ENCODE results near the gene PHLDA3.
A peak's percentile ranks its signal among the peaks of the same experiment; 100 is the strongest.

Gene PHLDA3

GRCh38 chr1:201460814-201461644 lies 8.0 kb downstream of the PHLDA3 start:
- DNase-seq, result no peak

DNA sequence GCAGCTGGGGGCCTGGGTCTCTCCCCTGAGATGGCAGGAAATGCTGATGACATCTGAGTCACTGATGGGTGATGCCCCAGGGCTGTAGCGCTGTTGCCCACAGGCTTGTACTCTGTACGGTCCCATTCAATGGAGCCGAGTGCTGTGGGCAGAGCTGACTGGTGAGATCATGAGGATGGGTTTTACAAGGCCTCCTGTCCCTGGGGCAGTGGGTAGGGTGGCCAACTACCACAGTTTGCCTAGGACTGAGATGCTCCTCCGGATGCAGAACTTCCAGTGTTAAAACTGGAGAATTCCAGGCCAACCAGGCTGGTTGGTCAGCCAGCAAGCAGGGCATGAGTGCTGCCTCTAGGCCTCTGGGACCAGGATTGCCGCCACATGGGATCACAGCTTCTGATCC lies 9.2 kb downstream of the PHLDA3 start:
- DNase-seq, result no peak

- DNase-seq, result no peak
Observed at GRCh38 chr1:201459052-201459451, 9.9 kb downstream of the PHLDA3 start.

- no peak for DNase-seq
Observed at GRCh38 chr1:201457508-201457960, 11.5 kb downstream of the PHLDA3 start.

DNA sequence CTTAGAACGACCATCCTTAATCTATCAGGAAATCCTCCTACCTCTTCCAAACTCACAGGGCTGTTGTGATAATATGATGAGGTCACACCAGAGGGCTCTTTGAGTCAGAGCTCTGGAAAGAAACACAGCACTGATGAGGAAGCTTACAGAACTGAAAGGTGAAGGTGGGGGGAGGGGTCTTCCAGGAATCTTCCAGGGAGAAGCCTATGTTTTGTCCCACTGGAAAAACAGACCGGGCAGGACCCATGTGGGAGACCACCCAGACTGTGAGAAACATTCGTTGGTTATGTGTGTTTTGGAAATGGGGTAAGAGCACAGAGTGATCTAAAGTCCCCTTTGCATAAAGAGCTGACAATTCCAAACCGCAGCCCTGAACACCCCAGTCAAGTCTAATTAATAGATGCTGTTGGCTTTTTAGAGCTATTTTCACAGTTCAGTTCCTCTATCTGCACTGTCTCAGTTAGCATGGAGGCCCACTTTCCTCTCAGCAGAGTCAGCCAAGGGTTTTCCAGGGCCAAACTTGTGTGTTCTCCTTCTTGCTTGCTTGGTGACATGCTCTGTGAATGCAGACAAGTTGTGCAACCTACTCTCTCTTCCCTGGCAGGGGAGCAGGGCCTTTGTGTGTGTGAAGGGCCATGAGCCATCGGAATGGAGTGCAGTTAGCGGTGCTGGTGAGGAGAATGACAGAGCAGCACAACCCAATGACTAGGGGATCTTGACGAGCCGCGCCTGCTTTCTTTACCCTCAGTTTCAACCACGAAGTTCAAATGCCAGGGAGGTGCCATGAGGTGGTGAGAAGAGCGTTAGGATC lies 12.3 kb downstream of the PHLDA3 start:
- no peak for DNase-seq

- no peak for DNase-seq
Observed at GRCh38 chr1:201455098-201455497, 13.9 kb downstream of the PHLDA3 start.

DNA sequence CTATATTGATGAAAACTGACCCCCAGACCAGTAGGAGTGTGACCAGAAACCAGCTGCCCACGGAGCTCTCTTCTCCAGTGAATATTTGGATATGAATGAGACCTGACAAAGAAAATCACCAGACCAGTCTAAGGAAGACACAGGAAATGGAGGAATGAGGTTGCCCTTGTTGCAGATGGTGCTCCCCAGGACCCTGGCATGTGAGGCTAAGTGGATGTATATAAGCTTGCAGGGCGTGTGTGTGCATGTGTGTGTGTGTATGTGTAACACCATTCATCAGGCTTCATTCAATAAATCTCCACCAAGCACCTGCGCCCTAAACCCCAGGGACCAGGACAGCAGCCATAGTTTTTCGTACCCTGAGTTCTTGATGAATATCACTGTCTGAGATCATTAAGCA lies 14.4 kb downstream of the PHLDA3 start:
- DNase-seq, result no peak

GRCh38 chr1:201452866-201453265 lies 16.1 kb downstream of the PHLDA3 start:
- DNase-seq, result no peak

- DNase-seq, result no peak
Observed at GRCh38 chr1:201450721-201451291, 18.2 kb downstream of the PHLDA3 start.

DNA sequence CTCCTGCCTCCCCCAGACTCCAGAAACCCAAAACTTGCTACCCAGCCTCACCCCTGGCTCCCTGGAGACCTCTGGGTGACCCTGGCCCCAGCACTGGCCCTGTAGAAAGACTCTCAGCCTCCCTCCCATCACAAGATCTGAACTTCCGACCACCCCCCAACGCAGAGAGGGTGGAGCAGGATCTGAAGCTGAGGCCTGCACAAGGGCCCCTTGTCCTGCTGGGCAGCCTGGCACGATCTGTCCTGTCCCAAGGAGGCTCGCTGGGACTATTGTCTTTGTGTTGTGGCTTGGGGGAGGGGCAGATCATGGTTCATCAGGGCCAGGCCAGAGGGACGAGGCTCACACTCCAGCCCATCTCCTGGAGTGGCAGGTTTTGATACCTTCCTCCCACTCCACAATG lies 20.0 kb downstream of the PHLDA3 start:
- DNase-seq, result no peak

- peak; percentile 48 for DNase-seq
Observed at GRCh38 chr1:201447903-201448871, 20.8 kb downstream of the PHLDA3 start.

DNA sequence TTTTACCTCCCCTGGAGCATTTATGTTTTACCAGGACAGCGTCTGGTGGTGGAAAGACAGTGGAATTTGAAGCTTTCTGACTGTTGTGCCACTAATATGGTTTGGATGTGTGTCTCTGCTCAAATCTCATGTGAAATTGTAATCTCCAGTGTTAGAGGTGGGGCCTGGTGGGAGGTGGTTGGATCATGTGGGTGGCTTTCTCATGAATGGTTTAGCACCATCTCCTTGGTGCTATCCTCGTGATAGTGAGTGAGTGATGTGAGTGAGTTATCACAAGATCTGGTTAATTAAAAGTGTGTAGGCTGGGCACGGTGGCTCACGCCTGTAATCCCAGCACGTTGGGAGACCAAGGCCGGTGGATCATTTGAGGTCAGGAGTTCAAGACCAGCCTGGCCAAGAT lies 23.7 kb downstream of the PHLDA3 start:
- no peak for DNase-seq

- DNase-seq, result no peak
Observed at GRCh38 chr1:201444792-201445191, 24.2 kb downstream of the PHLDA3 start.

DNA sequence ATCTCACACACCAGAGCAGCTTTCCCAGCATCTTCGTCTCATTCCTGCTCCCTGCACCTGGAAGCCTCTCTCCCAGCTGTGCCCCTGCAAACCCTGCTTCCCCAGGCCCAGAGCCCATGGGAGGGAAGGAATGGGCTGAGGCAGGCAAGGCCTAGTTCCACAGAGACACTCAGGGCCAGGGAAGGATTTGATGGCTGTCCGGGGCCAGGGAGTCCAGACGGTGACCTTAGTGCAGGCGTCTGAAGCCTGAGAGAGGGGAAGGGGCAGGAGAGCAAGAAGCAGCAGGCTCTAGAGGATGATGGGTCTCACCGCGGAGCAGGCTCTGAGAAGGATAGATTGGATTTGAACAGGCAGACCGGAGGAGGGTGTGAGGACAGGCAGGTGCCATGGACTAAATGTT lies 25.2 kb downstream of the PHLDA3 start:
- no peak for DNase-seq

- DNase-seq, result no peak
Observed at GRCh38 chr1:201436969-201437368, 32.0 kb downstream of the PHLDA3 start.

DNA sequence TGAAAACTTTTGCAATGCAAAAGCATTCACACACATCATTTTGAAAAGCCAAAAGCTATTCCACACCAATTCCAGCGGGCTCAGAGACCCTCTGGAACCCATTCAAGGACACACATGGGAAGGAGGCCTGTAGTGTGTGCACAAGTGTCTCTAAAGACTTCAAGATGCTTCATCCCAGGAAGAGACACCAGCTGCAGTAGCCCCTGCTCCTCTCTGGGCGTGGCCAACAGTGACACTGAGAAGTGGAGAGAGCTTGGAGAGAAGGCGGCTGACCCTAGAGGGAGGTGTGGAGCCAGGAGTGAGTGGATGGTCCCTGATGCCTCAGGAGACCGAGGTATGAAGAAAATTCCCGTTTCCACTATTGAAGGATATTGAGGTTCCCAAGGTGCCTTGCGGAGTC lies 32.6 kb downstream of the PHLDA3 start:
- DNase-seq, result peak; percentile 19

DNA sequence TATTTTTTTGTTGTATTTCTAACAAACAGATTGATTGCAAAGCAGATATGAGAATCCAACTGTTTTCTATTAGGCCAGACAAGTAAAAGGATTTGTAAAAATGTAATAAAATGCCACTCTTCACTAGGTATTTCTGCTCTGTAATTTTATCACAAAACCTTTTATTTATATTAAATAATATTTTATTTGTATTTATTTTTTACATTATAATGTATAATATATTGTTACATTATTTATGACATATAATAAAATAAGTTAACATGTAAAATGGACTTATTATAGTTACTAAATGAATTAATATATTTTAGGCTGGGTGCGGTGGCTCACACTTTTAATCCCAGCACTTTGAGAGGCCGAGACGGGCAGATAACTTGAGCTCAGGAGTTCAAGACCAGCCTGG lies 34.7 kb downstream of the PHLDA3 start:
- no peak for DNase-seq

DNA sequence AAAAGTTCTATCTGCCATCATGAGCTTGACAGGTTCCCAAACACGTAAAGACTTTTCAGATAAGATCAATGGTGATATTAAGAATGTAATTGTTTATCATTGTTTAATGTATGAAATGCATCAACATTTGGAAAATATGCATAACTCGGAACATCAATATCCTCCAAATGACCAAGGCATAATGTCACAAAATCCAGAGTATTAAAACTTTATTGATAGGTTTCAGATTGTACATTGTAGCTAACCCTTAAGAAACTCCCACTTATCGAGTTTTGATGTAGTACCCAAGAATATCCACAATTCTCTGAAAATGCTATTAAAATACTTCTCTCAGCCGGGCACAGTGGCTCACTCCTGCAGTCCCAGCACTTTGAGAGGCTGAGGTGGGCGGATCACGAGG lies 35.4 kb downstream of the PHLDA3 start:
- DNase-seq, result no peak

DNA sequence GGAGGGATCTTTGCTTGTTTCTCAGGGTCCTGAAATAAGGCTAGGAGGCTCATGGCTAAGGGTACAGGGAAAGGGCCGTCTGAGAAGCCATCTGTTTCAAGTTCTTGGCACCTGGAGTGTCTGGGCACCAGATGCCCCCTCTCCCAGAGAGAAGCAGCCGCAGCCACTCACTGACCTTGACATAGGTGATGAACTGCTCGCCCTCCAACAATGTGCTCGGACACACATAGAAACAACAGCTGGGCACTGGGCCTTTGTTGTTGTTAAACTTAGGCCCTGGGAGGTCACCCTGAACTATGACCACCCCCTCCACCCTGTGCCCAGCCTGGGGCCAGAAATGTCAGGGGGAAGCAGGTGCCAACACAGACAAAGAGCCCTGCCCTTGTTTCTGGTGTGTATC lies 38.2 kb downstream of the PHLDA3 start:
- no peak for DNase-seq

- no peak for DNase-seq
Observed at GRCh38 chr1:201429736-201430501, 39.1 kb downstream of the PHLDA3 start.

DNA sequence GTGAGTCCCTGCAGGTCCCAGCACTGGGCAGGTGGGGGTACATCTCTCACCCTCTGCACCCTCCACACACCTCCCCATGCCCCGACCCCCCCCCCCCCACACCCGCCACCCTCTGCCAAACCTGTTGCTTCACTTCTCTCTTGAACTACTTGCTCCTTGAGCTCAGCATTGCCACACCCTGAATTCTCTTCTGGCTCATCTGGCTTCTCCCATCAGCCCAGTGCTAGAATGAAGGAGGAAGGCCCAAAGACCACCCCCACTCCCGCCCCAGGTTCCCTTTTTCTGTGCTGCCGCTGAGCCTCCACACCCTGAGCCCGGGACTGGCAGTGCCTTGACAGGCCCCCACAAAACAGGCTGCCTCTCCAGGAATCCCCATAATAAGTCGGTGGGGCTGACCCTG lies 41.0 kb downstream of the PHLDA3 start:
- DNase-seq, result no peak
